C4-2B (cell line): Measurements from ENCODE around the gene P2RX1.
A peak's percentile ranks its signal among the peaks of the same experiment; 100 is the strongest.

Source experiments
- CTCF ChIP-seq: fragments of 450-650 bp; conservative IDR thresholded peaks from 2 replicates; pipeline ENCODE4 v1.5.1; 2017; ENCODE audit warnings: mild to moderate bottlenecking
- ZFX ChIP-seq: fragments of 450-650 bp; IDR thresholded peaks from 2 replicates; pipeline ENCODE4 v1.6.1; 2017

- TF ChIP-seq CTCF = no peak
- peak; percentile 73; the same call in 1 of the 2 replicates for TF ChIP-seq ZFX
These were observed 27.7 kb downstream of the P2RX1 start for GRCh38 chr17:3888343-3889171.
